Activated effector memory CD4-positive, alpha-beta T cell treated with anti-CD3 and anti-CD28 coated beads, Interleukin-2, amount 50 U/mL, for 16 hours (primary cell): Measurements from ENCODE around the gene SGIP1.

Source experiments
- DNase-seq: peaks from one replicate; pipeline ENCODE4 v3.0.0-alpha.2; 2020

Gene SGIP1

DNA sequence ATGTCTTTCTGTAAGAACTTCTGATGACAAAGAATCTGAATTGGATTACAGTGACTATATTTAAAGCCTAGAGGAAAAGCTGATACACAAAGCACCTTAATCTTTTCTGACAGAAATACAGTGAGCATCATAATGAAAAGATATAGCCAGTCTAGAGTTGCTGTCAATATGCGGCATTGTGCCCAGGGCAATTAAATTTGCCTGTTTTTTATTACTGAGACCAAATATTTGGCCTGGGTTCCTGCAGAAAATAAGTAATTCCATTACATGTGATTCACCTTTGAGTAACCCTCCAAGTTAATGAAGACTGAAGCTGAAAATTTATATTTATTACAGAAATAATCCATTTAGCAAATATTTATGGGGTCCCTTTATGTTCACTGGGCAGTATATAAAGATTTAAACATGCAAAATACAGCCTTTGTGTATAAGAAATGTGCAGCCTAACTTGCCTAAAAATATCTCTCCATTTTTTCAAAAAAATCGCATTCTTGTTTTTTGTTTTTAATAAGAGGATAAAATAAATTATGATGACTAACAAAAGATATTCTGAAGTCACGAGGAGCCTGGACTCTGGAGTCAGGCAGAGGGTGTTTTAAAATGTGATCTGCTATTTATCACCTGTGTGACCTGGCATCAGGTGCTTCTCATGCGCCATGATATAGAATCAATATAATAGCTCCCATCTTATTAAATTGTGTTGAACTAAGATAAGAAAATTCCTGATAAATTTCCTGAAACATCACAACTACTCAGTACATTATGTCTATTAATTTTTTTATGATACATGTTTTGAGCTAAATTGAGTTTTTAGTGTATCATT, 83.6 kb downstream of the SGIP1 start:
- DNase-seq, result no peak

GRCh38 chr1:66618390-66618789, 84.4 kb downstream of the SGIP1 start:
- no peak for DNase-seq

GRCh38 chr1:66623812-66624211, 89.9 kb downstream of the SGIP1 start:
- no peak for DNase-seq

- DNase-seq, result no peak
Observed at GRCh38 chr1:66624412-66625060, 90.6 kb downstream of the SGIP1 start.

GRCh38 chr1:66626261-66626660, 92.3 kb downstream of the SGIP1 start:
- no peak for DNase-seq

GRCh38 chr1:66628926-66629325, 95.0 kb downstream of the SGIP1 start:
- DNase-seq, result no peak

DNA sequence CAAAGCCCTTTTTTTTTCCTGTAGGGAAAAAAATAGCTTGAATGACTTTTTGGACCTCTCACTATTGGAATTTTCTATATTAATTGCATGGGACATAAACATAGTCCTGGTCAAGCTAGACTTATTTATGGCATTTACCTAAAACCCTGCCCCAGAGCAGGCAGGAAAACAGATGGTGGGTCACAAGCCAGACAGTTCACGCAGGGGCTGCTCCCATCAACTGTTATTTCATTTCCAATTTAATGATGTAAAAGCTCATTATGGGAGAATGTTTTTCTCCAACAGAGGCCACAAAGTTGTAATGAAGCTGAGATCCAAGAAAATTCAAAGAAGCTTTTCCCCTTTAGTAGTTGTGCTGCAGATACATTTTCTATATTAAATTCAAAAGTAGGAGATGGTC, 99.2 kb downstream of the SGIP1 start:
- no peak for DNase-seq

GRCh38 chr1:66637146-66637545, 103.2 kb downstream of the SGIP1 start:
- DNase-seq, result no peak

- no peak for DNase-seq
Observed at GRCh38 chr1:66641891-66642473, 108.0 kb downstream of the SGIP1 start.

DNA sequence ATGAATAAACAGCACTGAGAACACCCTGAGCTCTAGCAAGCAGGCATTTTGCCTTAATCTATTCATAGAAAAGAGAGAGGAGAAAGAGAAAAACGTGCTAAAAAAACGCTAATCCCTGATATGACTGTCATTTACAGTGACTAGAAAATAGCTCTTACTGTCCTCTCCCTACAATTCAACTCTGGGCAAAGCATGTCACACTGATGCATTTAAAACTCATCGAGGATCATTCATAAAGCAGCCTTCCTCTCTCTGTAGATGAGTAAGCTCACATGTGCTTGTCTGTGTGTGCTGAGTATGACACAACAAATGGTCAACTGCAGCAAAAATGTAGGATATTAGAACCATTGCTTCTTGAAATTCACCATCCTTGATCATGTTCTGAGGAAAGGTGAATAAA, 109.0 kb downstream of the SGIP1 start:
- DNase-seq, result no peak

DNA sequence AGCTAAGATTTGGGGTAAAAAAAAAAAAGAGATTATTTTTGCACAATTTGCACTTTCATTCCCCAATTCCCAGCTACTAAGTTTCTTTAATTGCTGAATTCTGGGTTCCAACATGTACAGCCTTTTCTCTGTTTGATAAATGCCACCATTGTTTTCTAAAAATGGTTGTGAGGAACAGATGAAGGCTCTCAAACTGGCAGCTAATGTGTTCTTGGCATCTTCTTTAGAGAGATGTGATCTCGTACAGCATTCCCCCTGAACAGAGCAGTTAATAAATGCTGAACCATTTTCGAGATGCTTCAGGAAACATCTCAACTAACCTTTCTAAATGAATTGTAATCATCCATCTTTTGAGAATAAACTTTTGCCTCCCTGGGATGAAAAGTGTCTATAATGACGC, 110.4 kb downstream of the SGIP1 start:
- DNase-seq, result no peak

GRCh38 chr1:66648901-66649595, 115.1 kb downstream of the SGIP1 start:
- no peak for DNase-seq

DNA sequence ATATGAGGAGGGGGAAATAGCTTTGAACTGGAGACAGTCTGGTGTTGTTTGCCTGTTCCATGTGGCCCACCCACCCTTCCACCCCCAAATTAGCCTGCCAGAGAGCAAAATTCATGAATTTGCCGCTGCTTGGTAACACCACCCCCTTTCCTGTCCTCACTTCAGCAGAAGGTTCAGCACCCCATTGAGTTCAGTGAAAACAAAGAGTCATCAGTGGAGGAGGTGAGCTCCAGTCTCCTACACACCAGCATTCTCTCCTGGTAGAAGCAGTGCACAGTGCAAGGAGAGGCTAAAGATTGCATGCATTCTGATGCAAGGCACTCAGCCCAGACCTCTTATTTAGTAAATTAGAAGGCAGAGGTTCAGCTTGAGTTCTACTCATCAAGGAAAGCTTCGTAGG, 118.6 kb downstream of the SGIP1 start:
- DNase-seq, result no peak

DNA sequence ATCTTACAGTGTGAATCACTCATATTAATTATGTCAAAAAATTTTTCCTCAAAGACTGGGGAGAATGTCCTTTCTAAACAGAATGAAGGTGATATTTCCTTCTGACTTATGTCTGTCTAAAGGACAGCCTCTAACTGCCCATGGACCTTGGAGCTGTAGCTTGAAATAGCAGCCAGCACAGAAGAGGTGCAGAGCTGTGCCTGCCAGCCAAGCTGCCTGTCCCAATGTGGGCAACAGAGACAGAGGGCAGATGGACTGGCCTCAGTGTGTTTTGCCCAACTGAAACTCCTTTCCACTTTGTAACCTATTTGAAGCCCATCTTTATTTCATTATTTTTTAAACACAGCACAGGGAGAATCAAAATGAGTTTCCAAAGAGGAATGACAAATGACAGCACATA, 120.7 kb downstream of the SGIP1 start:
- DNase-seq, result no peak

DNA sequence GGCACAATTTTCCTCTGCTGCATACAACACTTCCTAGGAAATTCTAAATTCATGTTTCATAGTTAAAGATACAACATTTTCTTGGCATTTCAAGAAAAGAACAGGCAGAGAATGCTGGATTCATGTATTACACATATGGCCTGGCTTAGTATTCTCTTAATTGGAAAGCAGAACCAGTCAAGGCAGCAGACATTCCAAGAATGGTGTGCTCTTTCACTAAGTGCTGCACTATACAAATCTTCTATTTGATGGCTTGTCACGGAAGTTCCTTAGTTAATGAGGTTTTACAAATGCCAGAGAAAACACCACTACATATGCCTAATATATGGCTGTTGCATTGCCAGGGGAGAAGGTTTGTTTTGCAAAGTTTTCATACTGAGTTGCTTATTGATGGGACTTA, 137.5 kb downstream of the SGIP1 start:
- no peak for DNase-seq

DNA sequence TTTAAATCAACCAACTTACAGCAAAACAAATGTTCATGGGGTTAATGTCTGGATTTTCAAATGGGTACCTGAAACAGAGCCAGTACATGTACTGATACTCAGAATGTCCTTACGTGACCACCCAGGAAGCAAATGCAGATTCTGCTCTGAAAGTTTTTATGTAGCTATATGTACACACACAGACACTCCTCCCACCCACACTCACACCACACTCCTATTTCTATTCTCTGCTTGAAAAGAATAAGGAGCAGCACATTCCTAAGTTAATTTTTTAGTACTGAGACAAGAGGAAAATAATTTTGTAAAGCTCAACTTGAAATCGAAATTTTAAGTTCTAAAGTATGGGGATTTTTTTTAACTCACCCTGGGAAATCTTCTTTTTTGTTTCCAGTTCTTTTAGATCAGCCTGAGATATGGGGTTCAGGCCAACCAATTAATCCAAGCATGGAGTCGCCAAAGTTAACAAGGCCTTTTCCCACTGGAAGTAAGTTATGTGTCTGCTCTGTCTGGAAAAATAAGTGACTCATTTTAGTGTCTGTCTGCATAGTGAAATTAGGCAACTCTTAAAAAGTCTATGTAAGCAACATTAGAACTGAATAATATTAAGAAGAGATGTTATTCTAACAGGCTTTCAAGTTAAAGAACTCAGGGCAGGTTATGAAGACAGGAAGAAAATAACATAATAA, 142.8 kb downstream of the SGIP1 start:
- DNase-seq, result no peak

DNA sequence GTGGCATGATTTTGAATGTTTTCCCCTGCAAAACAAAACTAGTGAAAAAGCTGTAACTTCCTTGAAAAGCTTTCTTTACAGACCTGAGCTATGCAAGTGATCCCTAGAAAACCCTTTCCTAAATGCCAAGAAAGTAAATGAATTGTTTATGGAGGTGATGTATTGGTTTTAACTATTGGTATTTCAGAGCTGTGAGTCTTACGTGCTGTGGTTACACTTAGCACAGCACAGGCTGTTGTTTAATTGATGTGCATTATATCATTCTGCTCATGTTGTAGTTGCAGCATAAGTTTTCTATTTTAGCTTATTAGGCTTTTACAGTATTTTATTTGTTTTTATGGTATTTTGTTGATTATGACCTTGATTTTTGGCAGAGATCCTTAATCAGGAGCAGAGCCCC, 144.2 kb downstream of the SGIP1 start:
- DNase-seq, result no peak

GRCh38 chr1:66679140-66679539, 145.2 kb downstream of the SGIP1 start:
- no peak for DNase-seq

GRCh38 chr1:66681686-66682085, 147.7 kb downstream of the SGIP1 start:
- no peak for DNase-seq

DNA sequence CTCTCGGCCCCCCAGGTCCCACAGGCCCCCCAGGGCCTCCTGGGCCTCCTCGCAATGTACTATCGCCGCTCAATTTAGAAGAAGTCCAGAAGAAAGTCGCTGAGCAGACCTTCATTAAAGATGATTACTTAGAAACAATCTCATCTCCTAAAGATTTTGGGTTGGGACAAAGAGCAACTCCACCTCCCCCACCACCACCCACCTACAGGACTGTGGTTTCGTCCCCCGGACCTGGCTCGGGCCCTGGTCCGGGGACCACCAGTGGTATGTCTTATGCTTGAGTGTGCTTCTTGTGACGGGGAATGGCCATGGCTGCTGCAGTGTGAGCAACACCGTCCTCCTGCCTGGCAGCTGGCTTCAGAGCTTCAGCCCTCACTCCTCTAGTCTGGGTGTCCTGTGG, 148.2 kb downstream of the SGIP1 start:
- DNase-seq, result no peak

DNA sequence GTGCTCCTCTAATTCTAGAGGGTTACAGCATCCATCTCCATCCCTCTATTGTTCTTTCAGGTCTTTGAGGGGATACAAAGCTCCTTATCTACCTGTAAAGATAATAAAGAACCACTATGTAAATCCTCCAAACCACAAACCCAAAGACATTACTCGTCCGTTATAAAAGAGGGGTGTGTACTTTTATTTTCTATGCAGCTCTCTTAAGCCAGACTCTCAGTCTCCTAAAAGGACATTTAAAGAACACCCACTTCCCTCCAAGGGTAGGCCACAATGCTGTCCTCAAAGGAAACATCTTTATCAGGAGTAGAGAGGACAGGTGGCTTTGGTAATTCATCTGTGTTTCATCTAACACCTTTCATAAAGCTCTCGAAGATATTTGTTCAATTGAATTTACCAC, 150.4 kb downstream of the SGIP1 start:
- DNase-seq, result no peak

DNA sequence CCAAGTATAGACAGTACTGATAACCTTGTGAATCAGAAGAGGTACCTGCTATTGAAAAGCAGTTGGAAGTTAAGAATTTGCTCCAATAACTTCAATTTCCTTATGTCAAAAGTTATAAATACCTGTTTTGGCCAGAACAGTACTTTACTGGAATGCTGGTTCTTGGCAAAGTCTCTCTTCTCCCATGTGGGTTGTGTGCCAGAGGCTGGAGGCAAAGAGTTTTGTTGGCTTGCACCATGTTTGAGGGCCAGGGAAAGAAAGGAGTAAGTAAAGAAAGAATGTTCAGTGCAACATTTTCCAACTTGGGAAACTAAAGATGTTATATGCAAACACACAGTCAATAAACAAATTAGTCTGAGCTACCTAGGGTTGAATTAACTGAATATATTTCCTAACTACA, 151.3 kb downstream of the SGIP1 start:
- DNase-seq, result no peak

DNA sequence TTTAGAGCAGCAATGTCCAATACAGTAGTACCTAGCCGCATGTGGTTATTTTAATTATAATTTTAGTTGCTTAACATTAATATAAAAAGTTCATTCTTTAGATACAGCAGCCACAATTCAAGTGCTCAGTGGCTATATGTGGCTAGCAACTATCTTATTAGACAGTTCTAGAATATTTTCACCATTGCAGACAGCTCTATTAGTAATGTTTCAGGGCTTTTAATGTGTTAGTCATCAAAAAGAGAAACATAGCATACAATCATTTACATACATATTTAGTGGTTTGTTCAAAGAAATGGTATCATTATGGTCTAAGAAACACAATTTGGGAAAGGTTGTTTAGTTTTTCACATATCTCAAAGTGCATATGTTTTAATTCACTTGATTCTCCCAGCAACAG, 151.7 kb downstream of the SGIP1 start:
- no peak for DNase-seq
